Fibroblast of the aortic adventitia (primary cell): ENCODE results near the gene HOXB5. TPM values are rescaled to one million over a fixed set of nuclear protein-coding genes. Genes with fewer than 3 reads are reported as not detected.

Experiments used
- DNase-seq: peaks from one replicate; pipeline ENCODE4 v3.0.0-alpha.2; 2010; ENCODE audit warnings: low read depth
- H3K4me3 ChIP-seq: 2 replicates; pipeline ENCODE4 v1.5.1; 2011; ENCODE audit warnings: low read depth, mild to moderate bottlenecking, control low read depth, low read length, moderate library complexity
- total RNA-seq: library from RNA; depleted of rRNA; stranded (reverse); fragments of >200 nt; gene quantifications from 2 replicates; pipeline ENCODE4 v1.2.3, GENCODE V29; 2012; ENCODE audit warnings: low replicate concordance
- TF ChIP-seq, protein P1 (sequence below): IDR thresholded peaks from 2 replicates; pipeline ENCODE4 v1.5.1; 2011; ENCODE audit warnings: mild to moderate bottlenecking, low read length, control low read depth, inconsistent platforms; ENCODE audit not compliant: insufficient read depth

HOXB5 gene
- total RNA-seq, 1 donor = 0.27 TPM

- no peak for DNase-seq
- TF ChIP-seq, protein P1, sequence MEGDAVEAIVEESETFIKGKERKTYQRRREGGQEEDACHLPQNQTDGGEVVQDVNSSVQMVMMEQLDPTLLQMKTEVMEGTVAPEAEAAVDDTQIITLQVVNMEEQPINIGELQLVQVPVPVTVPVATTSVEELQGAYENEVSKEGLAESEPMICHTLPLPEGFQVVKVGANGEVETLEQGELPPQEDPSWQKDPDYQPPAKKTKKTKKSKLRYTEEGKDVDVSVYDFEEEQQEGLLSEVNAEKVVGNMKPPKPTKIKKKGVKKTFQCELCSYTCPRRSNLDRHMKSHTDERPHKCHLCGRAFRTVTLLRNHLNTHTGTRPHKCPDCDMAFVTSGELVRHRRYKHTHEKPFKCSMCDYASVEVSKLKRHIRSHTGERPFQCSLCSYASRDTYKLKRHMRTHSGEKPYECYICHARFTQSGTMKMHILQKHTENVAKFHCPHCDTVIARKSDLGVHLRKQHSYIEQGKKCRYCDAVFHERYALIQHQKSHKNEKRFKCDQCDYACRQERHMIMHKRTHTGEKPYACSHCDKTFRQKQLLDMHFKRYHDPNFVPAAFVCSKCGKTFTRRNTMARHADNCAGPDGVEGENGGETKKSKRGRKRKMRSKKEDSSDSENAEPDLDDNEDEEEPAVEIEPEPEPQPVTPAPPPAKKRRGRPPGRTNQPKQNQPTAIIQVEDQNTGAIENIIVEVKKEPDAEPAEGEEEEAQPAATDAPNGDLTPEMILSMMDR = no peak
- H3K4me3 ChIP-seq = peak overlapping the region; percentile 55
Observed at GRCh38 chr17:48611213-48611612, 17.6 kb upstream of the HOXB5 start.

DNA sequence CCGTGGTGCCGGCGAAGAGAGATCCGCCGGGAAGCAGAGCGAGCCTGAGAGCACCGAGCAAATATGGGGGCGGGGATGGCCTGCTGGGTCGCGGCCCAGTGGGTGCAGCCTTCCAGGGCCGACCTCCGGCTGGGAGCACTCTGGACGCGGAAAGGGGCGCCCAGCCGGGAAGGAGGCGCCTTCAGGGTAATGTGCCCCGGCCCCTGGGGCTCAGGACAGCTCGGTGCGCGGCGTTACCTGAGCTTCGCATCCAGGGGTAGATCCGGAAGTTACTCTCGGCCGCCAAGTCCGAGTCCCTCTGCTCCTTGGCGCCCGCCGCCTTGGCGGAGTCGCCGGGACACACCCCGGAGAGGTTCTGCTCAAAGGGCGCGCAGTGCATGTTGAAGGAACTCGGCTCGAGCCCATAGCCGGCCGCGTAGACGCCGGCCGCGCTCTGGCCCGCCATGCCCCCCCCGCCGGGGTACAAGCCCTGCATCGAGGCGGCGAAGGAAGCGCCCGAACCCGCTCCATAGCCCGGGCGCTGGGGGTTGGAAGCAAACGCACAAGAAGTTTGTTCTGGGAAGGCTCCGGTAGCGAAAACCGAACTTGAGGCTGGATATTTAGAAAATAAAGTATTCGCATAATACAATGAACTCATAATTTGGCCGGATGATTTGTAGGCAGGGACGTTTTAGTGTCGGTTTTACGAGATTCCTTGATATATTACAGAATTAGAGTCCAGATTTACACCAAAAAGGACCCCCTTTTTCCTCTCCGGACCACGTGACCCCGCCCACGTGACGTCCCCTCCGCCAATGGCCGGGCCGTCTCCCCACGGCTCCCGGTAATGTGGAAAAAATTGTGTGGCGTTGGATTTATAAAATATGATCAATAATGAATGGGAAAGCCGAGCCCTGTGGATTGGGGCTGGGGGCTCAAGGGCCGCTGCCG, 17.0 kb upstream of the HOXB5 start, which contains the start of gene HOXB7:
Gene HOXB7, minus strand, starts transcription at position 736 of the 930 bp plus-strand sequence. Its CDS starts 99 bp downstream, at position 637.
- TF ChIP-seq, protein P1 = no peak
- peak within 1 kb of the TSS; percentile 55 for H3K4me3 ChIP-seq

GRCh38 chr17:48609759-48610281, 16.2 kb upstream of the HOXB5 start:
- TF ChIP-seq, protein P1 = no peak
- DNase-seq = no peak
- peak overlapping the region; percentile 55 for H3K4me3 ChIP-seq

More for the DNA sequence above, 17.0 kb upstream of the HOXB5 start, which contains the start of gene HOXB7:
- peak; percentile 48 for DNase-seq

DNA sequence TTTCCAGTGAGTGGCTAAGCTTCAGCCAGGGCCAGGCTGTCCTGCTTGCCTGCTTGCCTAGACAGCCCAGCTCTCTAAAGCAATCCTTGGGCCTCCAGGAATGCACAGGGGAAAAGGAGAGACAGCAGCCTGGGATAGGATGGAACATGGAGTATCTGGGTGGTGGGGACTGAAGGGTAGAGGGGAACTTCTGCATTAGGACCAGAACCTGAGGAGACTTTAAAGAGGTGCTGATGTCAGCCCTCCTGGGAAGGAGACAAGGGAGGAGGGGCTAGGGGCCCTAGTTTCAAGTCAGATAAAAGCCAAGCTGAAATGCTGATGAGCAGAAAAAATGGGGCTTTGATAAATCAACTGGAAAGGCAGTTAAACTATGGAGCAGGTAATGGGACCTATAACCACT, 15.5 kb upstream of the HOXB5 start:
- H3K4me3 ChIP-seq = no peak overlapping the region
- TF ChIP-seq, protein P1 = no peak
- DNase-seq = no peak

- no peak for DNase-seq
- TF ChIP-seq, protein P1 = no peak
- H3K4me3 ChIP-seq = no peak overlapping the region
Observed at GRCh38 chr17:48608494-48608834, 14.9 kb upstream of the HOXB5 start.

DNA sequence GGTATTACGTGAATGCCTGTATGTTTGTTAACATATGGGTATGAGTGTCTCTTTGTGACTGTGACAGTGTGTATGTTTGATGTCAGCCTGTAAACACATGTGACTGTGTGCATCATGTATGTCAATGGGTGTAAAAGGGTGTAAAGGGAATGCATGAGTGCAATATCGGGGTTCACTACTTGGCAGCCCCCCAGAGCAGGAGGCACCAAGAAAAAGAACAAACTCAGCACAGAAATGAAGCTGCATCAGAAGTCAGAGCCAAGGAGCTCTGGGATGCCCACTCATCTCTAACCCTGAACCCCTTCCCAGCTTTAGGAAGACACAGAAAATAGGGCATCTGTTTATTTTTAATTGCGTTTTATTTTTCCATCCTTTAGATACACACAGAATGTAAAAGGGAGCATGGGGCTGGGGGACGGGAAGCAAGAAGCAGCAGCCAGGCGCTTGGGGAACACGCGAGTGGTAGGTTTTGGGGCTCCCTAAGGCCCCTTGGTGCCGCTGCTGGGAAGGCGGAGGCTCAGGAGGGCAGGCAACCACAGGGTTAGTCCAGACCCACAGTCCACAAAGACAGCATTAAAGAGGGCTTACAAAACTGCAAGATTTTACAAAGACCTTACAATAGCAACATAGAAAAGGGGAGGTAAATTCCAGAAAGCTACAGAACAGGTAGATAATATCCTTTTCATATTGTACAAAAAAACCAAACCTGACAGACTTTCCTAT, 13.5 kb upstream of the HOXB5 start:
- H3K4me3 ChIP-seq = no peak overlapping the region
- TF ChIP-seq, protein P1 = no peak
- DNase-seq = no peak
